A204.1 (cell line): ENCODE measurements around the gene TEX10.

Experiments
- FAIRE-seq: peaks from 2 replicates; lab custom pipeline; 2012; peaks lifted over from hg19 to GRCh38; lab: Jason Lieb, UNC

The TEX10 gene

GRCh38 chr9:100284247-100284646, 68.5 kb downstream of the TEX10 start:
- no peak for FAIRE-seq

GRCh38 chr9:100282388-100282719, 70.4 kb downstream of the TEX10 start:
- no peak for FAIRE-seq

GRCh38 chr9:100281676-100282387, 70.9 kb downstream of the TEX10 start:
- FAIRE-seq, result no peak

- no peak for FAIRE-seq
Observed at GRCh38 chr9:100281066-100281465, 71.7 kb downstream of the TEX10 start.

GRCh38 chr9:100277166-100277979, 75.4 kb downstream of the TEX10 start:
- FAIRE-seq, result no peak

- no peak for FAIRE-seq
Observed at GRCh38 chr9:100269656-100270055, 83.1 kb downstream of the TEX10 start.

GRCh38 chr9:100268271-100268670, 84.5 kb downstream of the TEX10 start:
- FAIRE-seq, result no peak

- FAIRE-seq, result no peak
Observed at GRCh38 chr9:100267211-100267610, 85.5 kb downstream of the TEX10 start.
